GM19193 (cell line): ENCODE data around the gene PLD1.

ENCODE experiments used
- POLR2A ChIP-seq: IDR thresholded peaks from 4 replicates; pipeline ENCODE4 v1.6.1; 2011; ENCODE audit not compliant: insufficient read depth, insufficient read length; ENCODE audit errors: extremely low read depth

The PLD1 gene

DNA sequence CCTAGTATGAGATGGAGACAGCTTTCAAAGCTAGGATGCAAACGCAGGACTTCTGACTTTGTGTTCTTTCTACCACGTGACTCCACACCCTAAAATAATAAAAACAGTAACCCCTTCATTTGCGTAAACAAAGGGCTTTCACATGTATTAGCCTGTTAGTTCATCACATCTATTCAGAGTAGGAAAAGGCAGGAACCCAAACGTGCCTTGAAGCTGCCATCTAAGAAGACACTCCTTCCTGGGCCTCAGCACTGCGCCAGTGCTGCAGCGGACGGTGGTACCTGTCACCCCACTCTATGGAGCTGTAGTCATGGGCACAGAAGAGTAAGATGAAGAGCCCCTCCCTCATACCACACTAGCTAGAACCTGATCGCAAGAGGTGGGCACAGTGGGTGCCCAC, 34.3 kb downstream of the PLD1 start:
- no peak for TF ChIP-seq POLR2A

DNA sequence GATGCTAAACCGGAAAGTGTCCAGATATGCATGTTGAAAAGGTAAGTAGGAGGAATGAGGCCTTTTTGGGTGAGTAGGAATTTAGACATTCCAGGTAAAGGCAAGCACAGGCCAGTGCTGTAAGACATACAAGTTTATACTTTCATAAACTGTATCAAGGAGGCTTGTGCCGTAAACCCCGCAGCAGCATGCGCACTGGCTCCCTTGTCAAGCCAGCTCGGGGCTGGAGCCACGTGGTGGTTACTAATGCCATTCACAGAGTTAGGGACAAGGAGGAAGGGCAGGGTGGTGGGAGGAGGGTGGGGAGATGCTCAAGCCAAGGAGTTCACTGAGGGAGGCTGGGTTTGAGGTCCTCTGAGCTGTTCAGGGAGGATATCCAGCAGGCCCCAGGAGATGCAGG, 35.8 kb downstream of the PLD1 start:
- no peak for TF ChIP-seq POLR2A

DNA sequence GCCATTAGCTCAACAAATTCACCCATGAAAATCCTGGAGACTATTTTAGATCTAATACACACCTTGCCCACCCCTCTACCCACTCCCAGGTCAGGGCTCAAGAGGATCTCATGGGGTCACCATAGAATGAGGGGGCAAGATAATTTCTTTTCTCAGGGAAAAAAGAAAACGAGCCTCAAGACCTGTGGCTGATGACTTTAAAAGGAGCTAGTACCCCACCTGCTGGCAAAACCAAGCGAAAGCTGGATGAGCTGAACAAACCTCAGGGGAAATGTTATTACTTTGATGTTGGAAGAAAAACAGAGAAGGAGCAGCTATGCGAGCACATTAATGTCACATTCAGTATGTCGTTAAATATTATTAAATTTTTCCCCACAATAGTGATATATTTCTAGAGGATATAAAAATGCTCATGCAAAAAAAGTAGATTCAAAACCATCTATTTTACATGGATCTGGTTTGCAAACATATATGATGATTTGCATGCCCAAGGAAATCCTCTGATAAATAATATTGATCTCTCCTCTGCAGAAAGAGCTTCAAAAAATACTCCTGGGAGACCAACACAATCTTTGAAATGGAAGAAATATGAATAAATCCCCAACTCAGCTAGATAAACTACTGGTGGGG, 37.7 kb downstream of the PLD1 start:
- TF ChIP-seq POLR2A: no peak

DNA sequence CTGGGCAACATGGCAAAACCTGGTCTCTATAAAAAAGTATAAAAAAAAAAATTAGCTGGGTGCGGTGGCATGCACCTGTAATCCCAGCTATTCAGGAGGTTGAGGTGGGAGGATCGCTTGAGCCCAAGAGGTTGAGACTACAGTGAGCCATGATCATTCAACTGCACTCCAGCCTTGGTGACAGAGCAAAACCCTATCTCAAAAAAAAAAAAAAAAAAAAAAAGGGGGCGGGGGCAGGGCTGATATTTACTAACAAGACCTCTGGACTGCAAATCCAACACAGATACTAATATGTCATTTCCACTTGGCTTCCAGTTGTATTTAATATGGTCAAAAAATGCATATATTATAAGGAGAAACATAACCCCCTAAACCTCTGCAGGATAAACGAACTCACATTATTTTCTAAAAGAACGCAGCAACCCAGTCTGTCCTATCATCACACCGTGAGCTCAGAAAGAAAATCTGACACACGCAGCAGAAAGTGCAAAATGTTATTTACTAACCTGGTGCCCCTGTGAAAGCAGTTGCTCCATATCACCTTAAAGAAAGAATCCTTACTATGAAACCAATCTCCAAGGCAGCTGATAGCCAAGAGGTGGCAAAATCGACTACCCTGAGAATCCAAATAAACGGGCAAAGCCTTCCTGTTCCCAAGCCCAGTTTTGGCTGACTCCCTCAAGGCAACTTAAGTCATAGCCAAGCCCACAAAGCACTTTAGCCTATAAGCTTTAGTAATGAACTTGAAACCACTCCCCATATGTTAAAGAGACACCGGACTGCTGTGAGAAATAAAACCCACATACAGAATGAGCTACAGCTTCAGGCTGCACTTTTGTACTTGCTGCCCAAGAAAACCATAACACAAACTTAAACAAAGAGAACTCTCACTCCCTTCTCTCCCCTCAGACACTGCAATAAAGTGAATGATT, 39.3 kb downstream of the PLD1 start:
- no peak for TF ChIP-seq POLR2A

DNA sequence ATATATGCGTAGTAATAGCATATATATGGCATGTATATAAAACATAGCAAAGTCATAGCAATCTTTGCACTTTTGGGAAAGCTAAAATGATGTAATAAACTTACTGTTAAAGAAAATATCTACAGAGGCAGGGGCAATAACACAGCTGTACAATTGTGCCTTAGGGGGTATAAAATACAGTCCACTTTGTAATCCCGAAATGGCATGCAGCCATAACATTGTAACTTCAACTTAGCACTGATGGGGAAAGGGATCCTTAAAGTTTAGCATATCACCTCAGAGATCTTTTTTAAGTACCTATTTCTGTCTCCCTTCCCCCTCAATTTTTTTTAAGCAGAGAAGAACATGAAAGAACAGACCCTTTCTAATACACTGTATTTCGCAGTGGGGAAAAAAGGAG, 40.8 kb downstream of the PLD1 start:
- TF ChIP-seq POLR2A: no peak

DNA sequence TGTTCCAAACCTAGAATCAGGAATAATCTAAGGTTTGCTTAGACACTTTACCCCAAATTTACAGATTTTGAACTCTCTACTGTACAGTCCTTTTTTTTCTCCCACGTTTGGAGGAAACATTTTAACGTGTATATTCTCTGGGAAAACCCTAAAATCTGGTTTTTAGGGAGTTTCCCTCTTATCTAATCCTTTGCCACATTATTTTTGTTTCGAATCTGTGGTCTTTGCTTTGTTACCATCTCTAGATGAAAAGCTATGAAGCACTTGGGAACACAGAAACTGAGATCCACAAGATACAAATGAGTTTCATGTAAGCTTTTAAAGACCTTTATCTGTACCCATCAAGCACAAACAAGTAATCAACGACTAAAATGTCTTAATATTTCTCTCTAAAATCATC, 41.3 kb downstream of the PLD1 start:
- TF ChIP-seq POLR2A: no peak

DNA sequence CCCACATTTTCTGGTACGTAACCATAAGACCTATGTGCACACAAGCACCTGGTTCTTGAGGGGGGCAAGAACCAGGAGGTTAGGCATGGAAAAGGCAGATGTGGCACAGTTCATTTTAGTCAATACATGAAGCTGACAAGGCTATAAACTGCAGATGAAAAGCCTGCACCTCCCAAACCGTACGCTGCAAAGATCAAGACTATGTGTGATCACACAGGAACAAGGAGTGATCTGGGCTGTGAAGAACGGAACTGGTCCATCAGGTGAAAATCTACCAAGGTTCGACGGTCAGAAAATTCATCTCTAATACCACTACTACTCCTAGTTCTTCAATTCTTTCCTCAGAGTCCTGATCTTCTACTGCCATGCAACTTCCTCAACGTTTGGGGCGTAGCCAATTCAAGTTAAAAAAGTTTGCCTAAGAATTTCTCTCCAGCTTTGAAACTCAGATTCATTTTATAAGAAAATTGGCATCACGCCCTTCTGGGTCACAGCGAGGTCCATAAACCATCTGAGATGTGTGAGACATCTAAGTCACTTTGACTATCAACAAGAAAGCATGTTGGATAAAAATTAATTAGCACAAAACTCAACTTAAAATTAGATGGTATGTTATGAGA, 41.9 kb downstream of the PLD1 start:
- no peak for TF ChIP-seq POLR2A

DNA sequence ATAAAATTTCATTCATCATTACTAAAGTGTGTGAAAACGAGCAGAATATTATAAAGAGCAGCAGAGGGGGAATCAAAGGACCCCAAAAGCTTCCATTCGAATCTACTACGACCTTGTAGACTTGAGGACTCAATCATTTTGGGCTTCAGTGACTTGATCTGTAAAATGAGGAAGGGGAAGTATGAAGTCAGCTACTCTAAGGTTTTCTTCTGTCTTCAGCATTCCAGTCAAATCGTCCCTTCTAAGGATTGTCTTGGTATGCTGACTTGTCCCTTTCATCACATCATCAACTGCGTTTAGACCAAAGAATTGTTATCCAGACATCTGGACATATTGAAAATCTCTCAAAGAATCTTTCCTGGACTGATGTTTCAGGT, 44.8 kb downstream of the PLD1 start:
- no peak for TF ChIP-seq POLR2A

DNA sequence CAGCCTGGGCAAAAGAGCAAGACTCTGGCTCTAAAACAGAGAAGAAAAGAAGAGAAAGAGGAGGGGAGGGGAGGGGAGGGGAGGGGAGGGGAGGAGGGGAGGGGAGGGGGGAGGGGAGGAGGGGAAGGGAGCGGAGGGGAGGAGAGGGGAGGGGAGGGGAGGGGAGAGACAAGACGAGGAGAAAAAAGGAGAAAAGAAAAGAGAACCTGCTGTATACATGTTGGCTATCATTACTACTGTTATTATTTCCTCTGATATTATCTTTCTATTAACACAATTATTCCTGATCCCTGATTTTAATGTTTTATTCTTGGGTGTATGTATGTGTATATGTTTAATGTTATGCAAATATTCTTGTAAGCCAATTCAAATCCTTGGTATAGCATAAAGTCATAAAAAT, 46.9 kb downstream of the PLD1 start:
- TF ChIP-seq POLR2A: no peak

DNA sequence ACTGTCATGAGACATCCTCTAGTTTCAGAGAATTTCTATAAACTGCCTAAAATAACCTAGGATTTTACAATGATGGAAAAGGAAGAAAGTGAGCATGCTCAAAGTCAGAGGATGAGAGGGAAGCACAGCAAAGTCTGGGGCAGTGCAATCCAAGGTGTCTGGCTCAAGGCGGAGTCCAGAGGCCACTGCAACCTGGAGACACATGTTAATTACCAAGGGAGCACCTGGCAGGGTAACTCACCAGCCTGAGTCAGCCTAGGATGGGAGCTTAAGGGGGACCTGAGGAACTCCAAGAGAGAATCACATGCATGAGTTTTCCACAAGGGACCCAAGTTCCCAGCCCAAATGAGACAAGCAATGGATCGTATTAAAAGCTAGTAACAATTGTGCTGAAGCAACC, 49.8 kb downstream of the PLD1 start:
- TF ChIP-seq POLR2A: no peak

DNA sequence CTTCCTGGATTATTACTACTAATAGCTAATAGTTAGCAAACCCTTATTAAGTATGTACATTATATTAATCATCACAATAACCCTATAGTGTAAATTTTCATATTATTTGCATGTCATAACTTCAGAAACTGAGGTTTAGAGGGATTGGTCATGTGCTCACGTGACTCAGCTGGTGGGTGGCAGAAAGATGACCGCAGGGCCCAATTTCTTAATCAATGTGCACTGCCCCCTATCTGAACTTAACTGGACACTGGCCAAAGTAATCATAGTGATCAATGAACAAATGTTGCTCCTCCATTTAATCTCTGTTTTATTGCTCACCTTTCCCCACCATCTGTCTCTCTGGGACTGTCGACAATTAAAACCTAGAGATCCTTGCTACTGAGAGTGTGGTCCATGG, 52.2 kb downstream of the PLD1 start:
- TF ChIP-seq POLR2A: no peak

DNA sequence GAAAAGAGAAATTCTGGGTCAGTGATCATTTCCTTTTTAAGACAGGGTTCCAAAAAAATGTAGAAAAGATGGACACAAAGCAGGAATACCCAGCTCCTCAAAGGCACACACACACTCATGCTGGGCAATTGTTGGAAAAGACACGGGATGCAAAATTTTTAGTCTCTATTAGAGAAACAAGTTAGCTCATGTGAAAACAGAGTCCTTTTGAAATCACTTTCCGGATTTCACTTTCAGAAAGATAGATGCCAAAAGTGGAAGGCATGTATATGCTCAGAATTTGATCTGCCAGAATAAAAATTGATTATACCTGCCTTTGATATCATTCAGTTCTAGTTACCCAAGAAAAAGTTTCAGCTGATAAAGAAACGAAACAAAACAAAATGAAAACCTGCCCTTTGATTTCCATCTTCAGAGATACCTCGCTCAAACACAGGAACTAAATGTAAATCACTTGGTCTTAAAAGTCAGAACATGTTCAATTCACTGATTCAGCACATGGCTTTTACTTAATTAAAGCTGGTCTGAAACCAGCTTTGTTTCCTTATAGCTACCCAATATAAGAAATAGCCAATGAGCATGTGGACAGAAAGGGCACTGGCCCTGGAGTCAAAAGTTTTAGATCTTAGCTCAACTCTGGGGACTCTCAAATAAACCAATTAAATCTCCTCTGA, 52.8 kb downstream of the PLD1 start:
- TF ChIP-seq POLR2A: no peak

DNA sequence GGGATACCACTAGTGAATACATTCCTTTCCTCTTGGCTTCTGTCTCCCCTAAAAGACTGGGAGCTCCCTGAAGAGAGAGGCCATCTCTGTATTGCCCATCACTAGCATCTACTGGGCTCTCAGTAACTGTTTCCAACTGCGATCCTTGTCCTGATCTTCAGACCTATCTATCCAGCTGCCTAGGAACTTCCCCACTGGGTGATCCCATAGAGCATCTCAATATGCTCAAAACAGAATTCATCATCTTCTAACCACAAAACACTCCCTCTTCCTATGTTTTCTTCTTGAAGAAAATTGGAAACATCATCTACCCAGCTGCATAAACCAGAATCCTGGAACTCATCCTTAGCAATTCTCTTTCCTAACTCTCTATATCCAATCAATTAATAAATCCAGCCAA, 54.6 kb downstream of the PLD1 start:
- TF ChIP-seq POLR2A: no peak

DNA sequence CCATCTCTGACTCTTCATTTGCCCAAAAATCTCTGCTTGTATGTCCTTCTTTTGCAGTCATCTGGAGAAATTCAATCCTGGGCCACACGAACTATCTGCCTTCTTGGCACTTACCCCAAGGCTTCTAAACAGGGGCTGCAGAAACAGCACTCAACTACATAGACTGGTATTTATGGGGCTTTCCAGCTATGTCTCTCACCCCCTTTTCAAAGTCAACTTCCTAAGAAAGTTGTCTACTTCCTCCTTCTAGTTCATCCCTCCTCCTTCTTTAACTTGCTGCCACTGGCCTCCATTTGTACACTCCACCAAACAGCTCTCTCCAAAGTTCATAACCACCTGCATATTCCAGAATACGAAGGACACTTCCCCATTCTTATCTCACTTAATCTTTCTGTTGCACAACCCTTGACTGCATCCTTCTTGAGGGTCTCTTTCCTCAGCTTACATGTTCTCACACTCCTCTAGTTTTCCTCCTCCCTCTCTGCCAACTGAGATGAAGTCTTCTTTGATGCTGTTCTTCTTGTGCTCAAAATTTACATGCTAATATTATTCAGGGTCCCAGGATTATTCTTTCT, 55.2 kb downstream of the PLD1 start:
- TF ChIP-seq POLR2A: no peak
